IPS-11a (cell line): ENCODE data around the gene PEX13.

Source experiments
- H3K4me3 ChIP-seq: one replicate; pipeline ENCODE4 v1.5.1; 2013; ENCODE audit warnings: low read depth, low read length, control low read depth

PEX13 gene

GRCh38 chr2:61065714-61066709 is 48.5 kb downstream of the PEX13 start, which contains the start of gene SANBR:
Gene SANBR (plus strand): TSS chr2:61065871. CDS start chr2:61070351, 4,480 bp downstream.
- peak within 1 kb of the TSS; percentile 78 for H3K4me3 ChIP-seq

- no peak overlapping the region for H3K4me3 ChIP-seq
Observed at GRCh38 chr2:61074100-61074499, 56.6 kb downstream of the PEX13 start.

GRCh38 chr2:61085883-61086282 is 68.4 kb downstream of the PEX13 start:
- H3K4me3 ChIP-seq, result no peak overlapping the region

GRCh38 chr2:61089797-61090196 is 72.3 kb downstream of the PEX13 start:
- H3K4me3 ChIP-seq, result no peak overlapping the region

GRCh38 chr2:61090386-61090921 is 72.9 kb downstream of the PEX13 start:
- no peak overlapping the region for H3K4me3 ChIP-seq

GRCh38 chr2:61091485-61091884 is 74.0 kb downstream of the PEX13 start:
- no peak overlapping the region for H3K4me3 ChIP-seq

GRCh38 chr2:61096438-61096837 is 78.9 kb downstream of the PEX13 start:
- no peak overlapping the region for H3K4me3 ChIP-seq

GRCh38 chr2:61100801-61101200 is 83.3 kb downstream of the PEX13 start:
- no peak overlapping the region for H3K4me3 ChIP-seq
